ENCODE measurements around the gene ZNF710.

Gene ZNF710

GRCh38 chr15:90035840-90036230, 34.7 kb downstream of the ZNF710 start:
- peaks cover 2% of the 10 kb centered on the region for H3K36me3 Mint-ChIP-seq (ENCODE audit: low read depth)
- peaks cover 87% of the 10 kb centered on the region for H3K4me1 Mint-ChIP-seq (ENCODE audit: low read depth)
- H3K9me3 Mint-ChIP-seq: no peaks in the 10 kb centered on the region
- peak overlapping the region; percentile 50 for H3K27ac Mint-ChIP-seq
- H3K27me3 Mint-ChIP-seq: no peaks in the 10 kb centered on the region
- no peak overlapping the region for H3K4me3 Mint-ChIP-seq
- no peak for DNase-seq

GRCh38 chr15:90036343-90036742, 35.2 kb downstream of the ZNF710 start:
- Mint-ChIP-seq H3K4me1 (ENCODE audit: low read depth) (peaks cover 85% of the 10 kb centered on the region), H3K4me3 (no peak overlapping the region), H3K27me3 (no peaks in the 10 kb centered on the region), H3K27ac (peak overlapping the region; percentile 93), H3K9me3 (no peaks in the 10 kb centered on the region), H3K36me3 (ENCODE audit: low read depth) (peaks cover 2% of the 10 kb centered on the region)
- DNase-seq: no peak

GRCh38 chr15:90036806-90037510, 35.8 kb downstream of the ZNF710 start:
- H3K36me3 Mint-ChIP-seq (ENCODE audit: low read depth): peaks cover 2% of the 10 kb centered on the region
- H3K4me3 Mint-ChIP-seq: no peak overlapping the region
- no peak for DNase-seq
- H3K4me1 Mint-ChIP-seq (ENCODE audit: low read depth): peaks cover 81% of the 10 kb centered on the region
- H3K27ac Mint-ChIP-seq: peak overlapping the region; percentile 93
- no peaks in the 10 kb centered on the region for H3K9me3 Mint-ChIP-seq
- H3K27me3 Mint-ChIP-seq: no peaks in the 10 kb centered on the region

GRCh38 chr15:90037511-90037860, 36.4 kb downstream of the ZNF710 start:
- Mint-ChIP-seq H3K36me3 (ENCODE audit: low read depth) (peaks cover 2% of the 10 kb centered on the region), H3K9me3 (no peaks in the 10 kb centered on the region), H3K27me3 (no peaks in the 10 kb centered on the region), H3K4me3 (no peak overlapping the region), H3K27ac (peak overlapping the region; percentile 93), H3K4me1 (ENCODE audit: low read depth) (peaks cover 77% of the 10 kb centered on the region)
- no peak for DNase-seq

GRCh38 chr15:90037961-90038631, 37.0 kb downstream of the ZNF710 start:
- Mint-ChIP-seq H3K4me1 (ENCODE audit: low read depth) (peaks cover 74% of the 10 kb centered on the region), H3K4me3 (no peak overlapping the region)
- DNase-seq: peak; percentile 65

GRCh38 chr15:90038632-90039095, 37.5 kb downstream of the ZNF710 start:
- Mint-ChIP-seq H3K36me3 (ENCODE audit: low read depth) (peaks cover 2% of the 10 kb centered on the region), H3K27ac (peak overlapping the region; percentile 93), H3K9me3 (no peaks in the 10 kb centered on the region), H3K4me3 (no peak overlapping the region), H3K4me1 (ENCODE audit: low read depth) (peaks cover 69% of the 10 kb centered on the region), H3K27me3 (no peaks in the 10 kb centered on the region)
- no peak for DNase-seq

More at GRCh38 chr15:90037961-90038631, 37.0 kb downstream of the ZNF710 start:
- H3K9me3 Mint-ChIP-seq: no peaks in the 10 kb centered on the region
- H3K27me3 Mint-ChIP-seq: no peaks in the 10 kb centered on the region
- H3K36me3 Mint-ChIP-seq (ENCODE audit: low read depth): peaks cover 2% of the 10 kb centered on the region
- H3K27ac Mint-ChIP-seq: peak overlapping the region; percentile 93

- peak overlapping the region; percentile 44 for H3K27ac Mint-ChIP-seq
- H3K27me3 Mint-ChIP-seq: no peaks in the 10 kb centered on the region
- peaks cover 57% of the 10 kb centered on the region for H3K4me1 Mint-ChIP-seq (ENCODE audit: low read depth)
- no peak overlapping the region for H3K4me3 Mint-ChIP-seq
- peaks cover 2% of the 10 kb centered on the region for H3K36me3 Mint-ChIP-seq (ENCODE audit: low read depth)
- no peaks in the 10 kb centered on the region for H3K9me3 Mint-ChIP-seq
- DNase-seq: no peak
Observed at GRCh38 chr15:90039996-90040395, 38.9 kb downstream of the ZNF710 start.

- no peaks in the 10 kb centered on the region for H3K27me3 Mint-ChIP-seq
- H3K4me3 Mint-ChIP-seq: no peak overlapping the region
- peak overlapping the region; percentile 2 for H3K27ac Mint-ChIP-seq
- H3K4me1 Mint-ChIP-seq (ENCODE audit: low read depth): peaks cover 56% of the 10 kb centered on the region
- DNase-seq: no peak
- H3K9me3 Mint-ChIP-seq: no peaks in the 10 kb centered on the region
- H3K36me3 Mint-ChIP-seq (ENCODE audit: low read depth): peaks cover 2% of the 10 kb centered on the region
Observed at GRCh38 chr15:90040618-90041017, 39.5 kb downstream of the ZNF710 start.

GRCh38 chr15:90042356-90042755, 41.2 kb downstream of the ZNF710 start:
- no peak overlapping the region for H3K4me3 Mint-ChIP-seq
- peaks cover 39% of the 10 kb centered on the region for H3K4me1 Mint-ChIP-seq (ENCODE audit: low read depth)
- H3K36me3 Mint-ChIP-seq (ENCODE audit: low read depth): no peaks in the 10 kb centered on the region
- no peak overlapping the region for H3K27ac Mint-ChIP-seq
- no peaks in the 10 kb centered on the region for H3K27me3 Mint-ChIP-seq
- no peak for DNase-seq
- no peaks in the 10 kb centered on the region for H3K9me3 Mint-ChIP-seq

GRCh38 chr15:90042766-90043529, 41.8 kb downstream of the ZNF710 start:
- Mint-ChIP-seq H3K36me3 (ENCODE audit: low read depth) (no peaks in the 10 kb centered on the region), H3K4me3 (no peak overlapping the region), H3K27ac (no peak overlapping the region), H3K9me3 (no peaks in the 10 kb centered on the region), H3K4me1 (ENCODE audit: low read depth) (peaks cover 33% of the 10 kb centered on the region), H3K27me3 (no peaks in the 10 kb centered on the region)
- DNase-seq: no peak

- H3K27ac Mint-ChIP-seq: peak overlapping the region; percentile 15
- no peak for DNase-seq
- H3K4me3 Mint-ChIP-seq: no peak overlapping the region
- H3K27me3 Mint-ChIP-seq: no peaks in the 10 kb centered on the region
- H3K4me1 Mint-ChIP-seq (ENCODE audit: low read depth): peaks cover 27% of the 10 kb centered on the region
- H3K36me3 Mint-ChIP-seq (ENCODE audit: low read depth): no peaks in the 10 kb centered on the region
- H3K9me3 Mint-ChIP-seq: no peaks in the 10 kb centered on the region
Observed at GRCh38 chr15:90043530-90044010, 42.4 kb downstream of the ZNF710 start.

GRCh38 chr15:90044191-90044590, 43.1 kb downstream of the ZNF710 start:
- no peak overlapping the region for H3K27ac Mint-ChIP-seq
- H3K4me3 Mint-ChIP-seq: no peak overlapping the region
- peaks cover 21% of the 10 kb centered on the region for H3K4me1 Mint-ChIP-seq (ENCODE audit: low read depth)
- no peaks in the 10 kb centered on the region for H3K36me3 Mint-ChIP-seq (ENCODE audit: low read depth)
- H3K27me3 Mint-ChIP-seq: no peaks in the 10 kb centered on the region
- no peaks in the 10 kb centered on the region for H3K9me3 Mint-ChIP-seq
- no peak for DNase-seq

GRCh38 chr15:90044916-90045371, 43.8 kb downstream of the ZNF710 start:
- H3K27me3 Mint-ChIP-seq: no peaks in the 10 kb centered on the region
- no peak overlapping the region for H3K27ac Mint-ChIP-seq
- no peak overlapping the region for H3K4me3 Mint-ChIP-seq
- DNase-seq: no peak
- H3K36me3 Mint-ChIP-seq (ENCODE audit: low read depth): no peaks in the 10 kb centered on the region
- H3K4me1 Mint-ChIP-seq (ENCODE audit: low read depth): peaks cover 14% of the 10 kb centered on the region
- H3K9me3 Mint-ChIP-seq: no peaks in the 10 kb centered on the region

GRCh38 chr15:90046289-90046688, 45.2 kb downstream of the ZNF710 start:
- Mint-ChIP-seq H3K36me3 (ENCODE audit: low read depth) (no peaks in the 10 kb centered on the region), H3K9me3 (no peaks in the 10 kb centered on the region), H3K4me3 (no peak overlapping the region), H3K27me3 (no peaks in the 10 kb centered on the region), H3K27ac (peak overlapping the region; percentile 10), H3K4me1 (ENCODE audit: low read depth) (peaks cover 9% of the 10 kb centered on the region)
- no peak for DNase-seq

Measured in activated T-cell treated with anti-CD3 and anti-CD28 coated beads, Interleukin-2, amount 50 U/mL, for 24 hours (primary cell).